GM23338 (cell line): ENCODE measurements around the gene PHKG1. TPM values are rescaled to one million over a fixed set of nuclear protein-coding genes. Genes with fewer than 3 reads are reported as not detected.

Experiments used
- CREB1 ChIP-seq: fragments of 250-450 bp; sonication (Bioruptor Pico); IDR thresholded peaks from 2 replicates; pipeline ENCODE4 v1.5.0; 2020; ENCODE audit warnings: low read depth, mild to moderate bottlenecking, moderate library complexity
- EZH2 ChIP-seq: fragments of 200-600 bp; sonication (generic); IDR thresholded peaks from one replicate; pipeline ENCODE4 v1.8.0; 2017; ENCODE audit warnings: antibody characterized with exemption, mild to moderate bottlenecking, low read depth; ENCODE audit not compliant: unreplicated experiment
- EZH2phosphoT487 ChIP-seq: fragments of 200-600 bp; sonication (generic); IDR thresholded peaks from one replicate; pipeline ENCODE4 v1.8.1; 2018; ENCODE audit warnings: antibody characterized with exemption; ENCODE audit not compliant: unreplicated experiment
- JUNB ChIP-seq: IDR thresholded peaks from one replicate; pipeline ENCODE4 v1.6.1; 2016; ENCODE audit warnings: antibody characterized with exemption; ENCODE audit not compliant: unreplicated experiment
- NANOG ChIP-seq: IDR thresholded peaks from 2 replicates; pipeline ENCODE4 v1.6.1; 2016; ENCODE audit warnings: antibody characterized with exemption, borderline replicate concordance
- POLR2AphosphoS5 ChIP-seq: IDR thresholded peaks from 2 replicates; pipeline ENCODE4 v1.6.1; 2016; ENCODE audit warnings: antibody characterized with exemption, low read depth
- STAT1 ChIP-seq: IDR thresholded peaks from one replicate; pipeline ENCODE4 v1.6.1; 2016; ENCODE audit warnings: antibody characterized with exemption; ENCODE audit not compliant: unreplicated experiment
- ZNF114 ChIP-seq: fragments of 250-450 bp; sonication (Bioruptor Pico); IDR thresholded peaks from 2 replicates; pipeline ENCODE4 v1.5.0; 2020; ENCODE audit warnings: mild to moderate bottlenecking, moderate library complexity
- ZNF331 ChIP-seq: fragments of 250-450 bp; sonication (Bioruptor Pico); IDR thresholded peaks from 2 replicates; pipeline ENCODE4 v1.5.0; 2020; ENCODE audit warnings: low read depth, mild to moderate bottlenecking, moderate library complexity
- ZNF462 ChIP-seq: fragments of 250-450 bp; sonication (Bioruptor Pico); IDR thresholded peaks from 2 replicates; pipeline ENCODE4 v1.5.0; 2020; ENCODE audit warnings: mild to moderate bottlenecking, moderate library complexity
- polyA plus RNA-seq: library from polyadenylated mRNA; unstranded; fragments of >200 nt; fragmentation: Nextera tagmentation; extraction: Ambion mirVana; gene quantifications from 2 replicates; pipeline ENCODE4 v1.2.1, GENCODE V29; 2016
- total RNA-seq: library from RNA; depleted of rRNA; stranded (reverse); fragments of >200 nt; shearing (Covaris generic); gene quantifications from 2 replicates; pipeline ENCODE4 v1.2.3, GENCODE V29; 2014
- TF ChIP-seq, protein P1 (sequence below): IDR thresholded peaks from 2 replicates; pipeline ENCODE4 v1.6.1; 2016; ENCODE audit warnings: antibody characterized with exemption
- TF ChIP-seq, protein P2 (sequence below): IDR thresholded peaks from one replicate; pipeline ENCODE4 v1.6.1; 2018; ENCODE audit warnings: antibody characterized with exemption; ENCODE audit not compliant: unreplicated experiment

PHKG1 gene
- total and polyA plus RNA-seq, 2 experiments from 2014 or later, result not detected

DNA sequence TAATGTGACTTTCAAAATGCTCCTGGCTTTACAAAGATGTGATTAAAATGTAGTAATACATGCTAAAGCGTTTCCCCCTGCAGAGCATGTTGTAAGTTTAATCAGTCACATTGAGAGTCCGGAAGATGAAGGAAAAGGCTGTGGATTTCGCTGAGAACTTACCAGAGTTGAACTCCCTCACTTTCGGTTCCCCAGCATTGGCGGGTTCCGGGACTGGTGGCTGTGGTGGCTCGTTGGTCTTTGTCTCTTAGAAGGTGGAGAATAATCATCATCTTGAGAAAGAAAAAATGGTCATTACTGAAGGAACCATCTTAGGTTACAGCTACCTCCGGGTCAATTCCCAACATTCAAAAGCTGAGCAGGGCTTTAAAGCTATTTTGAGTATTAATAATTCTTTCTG lies 33.1 kb upstream of the PHKG1 start (continued):
- TF ChIP-seq ZNF462 (CRISPR knock-in tag) (no peak), EZH2phosphoT487 (no peak), POLR2AphosphoS5 (no peak), ZNF114 (no peak), EZH2 (no peak), ZNF331 (no peak), JUNB (no peak), STAT1 (no peak), CREB1 (CRISPR knock-in tag) (no peak), NANOG (no peak)
- TF ChIP-seq, protein P1, sequence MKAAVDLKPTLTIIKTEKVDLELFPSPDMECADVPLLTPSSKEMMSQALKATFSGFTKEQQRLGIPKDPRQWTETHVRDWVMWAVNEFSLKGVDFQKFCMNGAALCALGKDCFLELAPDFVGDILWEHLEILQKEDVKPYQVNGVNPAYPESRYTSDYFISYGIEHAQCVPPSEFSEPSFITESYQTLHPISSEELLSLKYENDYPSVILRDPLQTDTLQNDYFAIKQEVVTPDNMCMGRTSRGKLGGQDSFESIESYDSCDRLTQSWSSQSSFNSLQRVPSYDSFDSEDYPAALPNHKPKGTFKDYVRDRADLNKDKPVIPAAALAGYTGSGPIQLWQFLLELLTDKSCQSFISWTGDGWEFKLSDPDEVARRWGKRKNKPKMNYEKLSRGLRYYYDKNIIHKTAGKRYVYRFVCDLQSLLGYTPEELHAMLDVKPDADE, result no peak
- TF ChIP-seq, protein P2, sequence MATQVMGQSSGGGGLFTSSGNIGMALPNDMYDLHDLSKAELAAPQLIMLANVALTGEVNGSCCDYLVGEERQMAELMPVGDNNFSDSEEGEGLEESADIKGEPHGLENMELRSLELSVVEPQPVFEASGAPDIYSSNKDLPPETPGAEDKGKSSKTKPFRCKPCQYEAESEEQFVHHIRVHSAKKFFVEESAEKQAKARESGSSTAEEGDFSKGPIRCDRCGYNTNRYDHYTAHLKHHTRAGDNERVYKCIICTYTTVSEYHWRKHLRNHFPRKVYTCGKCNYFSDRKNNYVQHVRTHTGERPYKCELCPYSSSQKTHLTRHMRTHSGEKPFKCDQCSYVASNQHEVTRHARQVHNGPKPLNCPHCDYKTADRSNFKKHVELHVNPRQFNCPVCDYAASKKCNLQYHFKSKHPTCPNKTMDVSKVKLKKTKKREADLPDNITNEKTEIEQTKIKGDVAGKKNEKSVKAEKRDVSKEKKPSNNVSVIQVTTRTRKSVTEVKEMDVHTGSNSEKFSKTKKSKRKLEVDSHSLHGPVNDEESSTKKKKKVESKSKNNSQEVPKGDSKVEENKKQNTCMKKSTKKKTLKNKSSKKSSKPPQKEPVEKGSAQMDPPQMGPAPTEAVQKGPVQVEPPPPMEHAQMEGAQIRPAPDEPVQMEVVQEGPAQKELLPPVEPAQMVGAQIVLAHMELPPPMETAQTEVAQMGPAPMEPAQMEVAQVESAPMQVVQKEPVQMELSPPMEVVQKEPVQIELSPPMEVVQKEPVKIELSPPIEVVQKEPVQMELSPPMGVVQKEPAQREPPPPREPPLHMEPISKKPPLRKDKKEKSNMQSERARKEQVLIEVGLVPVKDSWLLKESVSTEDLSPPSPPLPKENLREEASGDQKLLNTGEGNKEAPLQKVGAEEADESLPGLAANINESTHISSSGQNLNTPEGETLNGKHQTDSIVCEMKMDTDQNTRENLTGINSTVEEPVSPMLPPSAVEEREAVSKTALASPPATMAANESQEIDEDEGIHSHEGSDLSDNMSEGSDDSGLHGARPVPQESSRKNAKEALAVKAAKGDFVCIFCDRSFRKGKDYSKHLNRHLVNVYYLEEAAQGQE, result no peak
